ENCODE results near the gene HYAL4.
"Not testable (repeated sequence)": the region's sequence is repeated elsewhere in the genome, so short reads cannot be mapped to it uniquely, and the experiment has no call there.

HYAL4 gene

DNA sequence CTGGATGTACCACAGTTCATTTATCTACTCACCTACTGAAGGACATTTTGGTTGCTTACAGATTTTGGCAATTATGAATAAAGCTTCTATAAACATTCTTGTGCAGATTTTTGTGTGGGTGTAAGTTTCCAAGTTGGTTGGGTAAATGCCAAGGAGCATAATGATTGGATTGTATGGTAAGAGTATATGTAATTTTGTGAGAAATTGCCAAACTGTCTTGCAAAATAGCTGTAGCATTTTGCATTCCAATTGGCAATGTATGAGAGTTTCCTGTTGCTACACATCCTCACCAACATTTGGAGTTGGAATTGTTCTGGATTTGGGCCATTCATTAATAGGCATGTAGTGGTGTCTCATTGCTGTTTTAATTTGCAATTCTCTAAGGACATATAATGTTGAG, 33.9 kb upstream of the HYAL4 start:
- no peaks in the 10 kb centered on the region for H3K36me3 ChIP-seq (ENCODE audit: insufficient read depth, low read length)
- H3K27ac ChIP-seq: no peak overlapping the region
- no peak overlapping the region for H3K9ac ChIP-seq (ENCODE audit: insufficient read length)
- DNase-seq (ENCODE audit: low read depth, low spot score): no peak
- TF ChIP-seq EZH2 (IDR thresholded peaks at IDR 0.05) (no peak), FOXP2 (optimal IDR thresholded peaks at IDR 0.05; ENCODE audit: control extremely low read depth, extremely low read length, insufficient read depth) (no peak), POLR2AphosphoS5 (IDR thresholded peaks at IDR 0.05; ENCODE audit: borderline replicate concordance, low read depth, low read length) (no peak)
- H3K4me3 ChIP-seq: no peak overlapping the region
- H3K9me3 ChIP-seq (ENCODE audit: low read depth, low read length): no peaks in the 10 kb centered on the region; the same call in 1 of the 2 replicates

DNA sequence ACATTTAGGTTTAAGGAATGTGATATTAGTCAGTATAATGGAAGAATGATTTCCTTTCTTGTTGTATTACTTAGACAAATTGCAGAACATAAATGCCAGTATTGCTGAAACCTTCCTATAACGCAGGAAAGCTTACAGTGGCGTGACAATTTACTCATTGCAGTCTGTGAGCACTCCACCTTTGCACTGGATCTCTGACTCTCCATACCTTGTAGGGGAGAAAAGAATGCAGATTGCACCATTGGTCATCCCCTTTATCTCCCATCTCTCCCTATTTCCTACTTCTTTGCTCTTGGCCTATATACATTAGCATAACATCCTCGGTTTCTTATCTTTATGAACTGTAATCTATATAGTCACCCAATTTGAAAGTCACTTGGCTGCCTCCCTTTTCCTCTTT, 28.1 kb upstream of the HYAL4 start:
- Histone ChIP-seq H3K36me3 (ENCODE audit: insufficient read depth, low read length) (no peaks in the 10 kb centered on the region), H3K9me3 (ENCODE audit: low read depth, low read length) (no peaks in the 10 kb centered on the region; the same call in 1 of the 2 replicates), H3K4me3 (no peak overlapping the region), H3K9ac (ENCODE audit: insufficient read length) (no peak overlapping the region), H3K27ac (no peak overlapping the region)
- DNase-seq (ENCODE audit: low read depth, low spot score): no peak
- TF ChIP-seq EZH2 (IDR thresholded peaks at IDR 0.05): no peak
- no peak for TF ChIP-seq POLR2AphosphoS5 (IDR thresholded peaks at IDR 0.05; ENCODE audit: borderline replicate concordance, low read depth, low read length)
- TF ChIP-seq FOXP2 (optimal IDR thresholded peaks at IDR 0.05; ENCODE audit: control extremely low read depth, extremely low read length, insufficient read depth): no peak

DNA sequence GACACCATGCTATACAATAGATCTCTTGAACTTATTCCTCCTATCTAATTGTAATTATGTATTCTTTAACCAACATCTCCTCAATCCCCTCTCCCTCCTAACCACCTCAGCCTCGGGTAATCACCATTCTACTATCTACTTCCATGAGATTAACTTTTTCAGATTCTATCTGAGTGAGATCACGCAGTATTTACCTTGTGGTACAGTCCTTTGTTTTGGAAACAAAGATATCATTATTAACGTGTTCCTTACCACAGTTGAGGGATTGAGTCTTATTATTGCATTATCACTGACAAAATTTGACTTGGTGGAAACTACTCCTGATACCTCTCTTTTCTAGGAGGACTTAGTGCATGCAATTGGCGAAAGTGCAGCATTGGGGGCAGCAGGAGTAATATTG, 26.0 kb upstream of the HYAL4 start:
- H3K36me3 ChIP-seq (ENCODE audit: insufficient read depth, low read length): no peaks in the 10 kb centered on the region
- no peak overlapping the region for H3K27ac ChIP-seq
- no peak overlapping the region for H3K9ac ChIP-seq (ENCODE audit: insufficient read length)
- no peak overlapping the region for H3K4me3 ChIP-seq
- DNase-seq (ENCODE audit: low read depth, low spot score): no peak
- TF ChIP-seq EZH2 (IDR thresholded peaks at IDR 0.05) (no peak), POLR2AphosphoS5 (IDR thresholded peaks at IDR 0.05; ENCODE audit: borderline replicate concordance, low read depth, low read length) (no peak), FOXP2 (optimal IDR thresholded peaks at IDR 0.05; ENCODE audit: control extremely low read depth, extremely low read length, insufficient read depth) (no peak)
- H3K9me3 ChIP-seq (ENCODE audit: low read depth, low read length): no peaks in the 10 kb centered on the region; the same call in 1 of the 2 replicates

DNA sequence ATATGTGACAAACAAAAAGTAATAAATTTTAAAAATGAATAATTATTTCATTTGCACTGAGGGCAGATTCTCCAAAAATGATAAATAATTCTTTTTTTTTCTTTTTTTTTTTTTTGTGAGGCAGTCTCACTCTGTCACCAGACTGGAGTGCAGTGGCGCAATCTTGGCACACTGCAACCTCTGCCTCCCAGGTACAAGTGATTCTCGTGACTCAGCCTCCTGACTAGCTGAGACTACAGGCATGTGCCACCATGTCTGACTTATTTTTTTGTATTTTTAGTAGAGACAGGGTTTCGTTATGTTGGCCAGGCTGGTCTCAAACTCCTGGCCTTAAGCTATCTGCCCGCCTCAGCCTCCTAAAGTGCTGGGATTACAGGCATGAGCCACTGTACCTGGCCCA, 25.2 kb upstream of the HYAL4 start:
- not testable (repeated sequence) for H3K4me3 ChIP-seq; DNase-seq (ENCODE audit: low read depth, low spot score); H3K9ac ChIP-seq (ENCODE audit: insufficient read length); H3K36me3 ChIP-seq (ENCODE audit: insufficient read depth, low read length); H3K27ac ChIP-seq; H3K9me3 ChIP-seq (ENCODE audit: low read depth, low read length)

DNA sequence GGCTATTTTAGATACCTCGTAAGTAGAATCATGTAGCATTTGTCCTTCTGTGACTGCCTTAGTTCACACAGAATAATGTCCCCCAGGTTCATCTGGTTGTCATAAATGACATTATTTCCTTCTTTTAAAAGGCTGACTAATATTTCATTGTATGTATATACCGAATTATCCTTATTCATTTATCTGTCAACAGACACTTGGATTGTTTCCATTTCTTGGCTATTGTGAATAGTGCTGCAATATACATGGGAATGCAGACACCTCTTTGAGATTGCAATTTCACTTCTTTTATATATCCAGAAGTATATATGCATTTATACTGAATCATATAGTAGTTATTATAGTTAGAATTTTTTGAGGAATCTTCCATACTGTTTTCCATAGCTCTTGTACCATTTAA, 24.1 kb upstream of the HYAL4 start:
- Histone ChIP-seq H3K4me3 (no peak overlapping the region), H3K9me3 (ENCODE audit: low read depth, low read length) (no peaks in the 10 kb centered on the region; the same call in none of the 2 replicates), H3K27ac (no peak overlapping the region), H3K36me3 (ENCODE audit: insufficient read depth, low read length) (no peaks in the 10 kb centered on the region), H3K9ac (ENCODE audit: insufficient read length) (no peak overlapping the region)
- no peak for TF ChIP-seq POLR2AphosphoS5 (IDR thresholded peaks at IDR 0.05; ENCODE audit: borderline replicate concordance, low read depth, low read length)
- TF ChIP-seq FOXP2 (optimal IDR thresholded peaks at IDR 0.05; ENCODE audit: control extremely low read depth, extremely low read length, insufficient read depth): no peak
- no peak for TF ChIP-seq EZH2 (IDR thresholded peaks at IDR 0.05)
- no peak for DNase-seq (ENCODE audit: low read depth, low spot score)

DNA sequence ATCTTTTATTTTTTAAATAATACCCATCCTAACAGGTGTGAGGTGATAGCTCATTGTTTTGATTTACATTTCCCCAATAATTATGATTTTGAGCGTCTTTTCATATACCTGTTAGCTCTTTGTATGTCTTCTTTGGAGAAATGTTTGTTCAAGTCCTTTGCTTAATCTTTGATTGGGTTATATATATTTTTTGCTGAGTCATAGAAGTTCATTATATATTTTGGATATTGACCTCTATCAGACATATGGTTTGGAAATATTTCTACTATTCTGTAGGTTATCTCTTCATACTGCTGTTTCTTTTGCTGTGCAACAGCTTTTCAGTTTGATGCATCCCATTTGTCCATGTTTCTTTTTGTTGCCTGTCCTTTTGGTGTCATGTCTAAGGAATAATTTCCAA, 23.6 kb upstream of the HYAL4 start:
- Histone ChIP-seq H3K9me3 (ENCODE audit: low read depth, low read length) (no peaks in the 10 kb centered on the region; the same call in none of the 2 replicates), H3K36me3 (ENCODE audit: insufficient read depth, low read length) (no peaks in the 10 kb centered on the region), H3K27ac (no peak overlapping the region), H3K4me3 (no peak overlapping the region), H3K9ac (ENCODE audit: insufficient read length) (no peak overlapping the region)
- TF ChIP-seq POLR2AphosphoS5 (IDR thresholded peaks at IDR 0.05; ENCODE audit: borderline replicate concordance, low read depth, low read length) (no peak), EZH2 (IDR thresholded peaks at IDR 0.05) (no peak), FOXP2 (optimal IDR thresholded peaks at IDR 0.05; ENCODE audit: control extremely low read depth, extremely low read length, insufficient read depth) (no peak)
- no peak for DNase-seq (ENCODE audit: low read depth, low spot score)

DNA sequence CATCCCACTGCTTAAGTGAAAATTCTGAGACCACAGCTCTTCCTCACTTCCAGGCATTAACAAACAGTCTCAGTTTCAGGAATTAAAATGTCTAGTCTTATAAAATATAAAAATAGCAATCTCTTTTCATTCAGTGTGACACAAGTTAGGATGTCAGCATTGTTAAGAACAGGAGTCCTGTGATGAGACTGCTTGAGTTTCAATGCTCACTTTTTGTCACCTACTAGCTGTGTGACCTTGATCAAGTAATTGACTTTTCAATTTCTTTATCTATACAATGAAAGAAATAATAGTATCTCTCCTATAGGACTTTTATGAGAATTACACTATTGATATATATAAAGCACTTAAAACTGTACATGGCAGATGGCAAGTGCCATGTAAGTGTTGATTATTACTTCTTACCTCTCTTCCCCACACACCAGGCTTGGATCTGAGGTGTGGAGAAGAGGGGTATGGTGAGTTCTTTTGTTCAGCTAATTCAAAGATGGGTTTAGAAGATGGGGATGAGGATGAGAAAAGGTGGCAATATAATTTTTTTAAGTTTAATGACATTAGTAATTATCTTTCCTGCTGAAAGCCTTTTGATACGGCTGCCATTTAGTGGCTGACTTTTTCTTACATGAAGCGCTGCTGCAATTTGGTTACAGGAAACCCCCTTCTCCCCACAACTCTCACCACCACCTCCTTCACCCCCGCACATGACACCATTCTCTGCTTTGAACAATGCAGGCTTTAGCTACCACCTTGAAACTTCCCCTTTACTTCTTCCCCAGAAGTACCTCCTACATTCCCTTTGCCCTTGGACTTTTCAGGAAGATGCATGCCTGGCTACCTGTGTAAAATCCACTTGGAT, 20.8 kb upstream of the HYAL4 start:
- Histone ChIP-seq H3K27ac (no peak overlapping the region), H3K9ac (ENCODE audit: insufficient read length) (no peak overlapping the region)

DNA sequence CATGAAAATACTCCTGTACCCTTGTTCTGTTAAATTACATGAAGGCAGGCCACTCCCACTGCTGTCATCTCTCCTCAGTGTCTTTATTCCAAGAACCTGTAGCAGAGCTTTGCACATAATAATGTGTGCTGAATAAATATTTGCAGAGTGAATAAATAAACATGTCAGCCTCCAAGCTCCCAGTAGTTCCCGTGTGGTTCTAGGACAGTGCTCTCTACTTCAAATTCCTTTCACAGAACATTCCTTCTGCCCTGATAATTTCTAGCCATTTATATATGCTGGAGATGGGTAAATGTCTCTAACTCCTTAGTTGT, 20.3 kb upstream of the HYAL4 start:
- H3K36me3 ChIP-seq (ENCODE audit: insufficient read depth, low read length): no peaks in the 10 kb centered on the region
- TF ChIP-seq EZH2 (IDR thresholded peaks at IDR 0.05) (no peak), FOXP2 (optimal IDR thresholded peaks at IDR 0.05; ENCODE audit: control extremely low read depth, extremely low read length, insufficient read depth) (no peak), POLR2AphosphoS5 (IDR thresholded peaks at IDR 0.05; ENCODE audit: borderline replicate concordance, low read depth, low read length) (no peak)
- no peak overlapping the region for H3K4me3 ChIP-seq
- DNase-seq (ENCODE audit: low read depth, low spot score): no peak
- H3K27ac ChIP-seq: no peak overlapping the region
- H3K9ac ChIP-seq (ENCODE audit: insufficient read length): no peak overlapping the region
- no peaks in the 10 kb centered on the region; the same call in none of the 2 replicates for H3K9me3 ChIP-seq (ENCODE audit: low read depth, low read length)

More for the DNA sequence above, 20.8 kb upstream of the HYAL4 start:
- TF ChIP-seq POLR2AphosphoS5 (IDR thresholded peaks at IDR 0.05; ENCODE audit: borderline replicate concordance, low read depth, low read length) (no peak), EZH2 (IDR thresholded peaks at IDR 0.05) (no peak), FOXP2 (optimal IDR thresholded peaks at IDR 0.05; ENCODE audit: control extremely low read depth, extremely low read length, insufficient read depth) (no peak)
- DNase-seq (ENCODE audit: low read depth, low spot score): no peak
- Histone ChIP-seq H3K4me3 (no peak overlapping the region), H3K9me3 (ENCODE audit: low read depth, low read length) (no peaks in the 10 kb centered on the region; the same call in none of the 2 replicates), H3K36me3 (ENCODE audit: insufficient read depth, low read length) (no peaks in the 10 kb centered on the region)

DNA sequence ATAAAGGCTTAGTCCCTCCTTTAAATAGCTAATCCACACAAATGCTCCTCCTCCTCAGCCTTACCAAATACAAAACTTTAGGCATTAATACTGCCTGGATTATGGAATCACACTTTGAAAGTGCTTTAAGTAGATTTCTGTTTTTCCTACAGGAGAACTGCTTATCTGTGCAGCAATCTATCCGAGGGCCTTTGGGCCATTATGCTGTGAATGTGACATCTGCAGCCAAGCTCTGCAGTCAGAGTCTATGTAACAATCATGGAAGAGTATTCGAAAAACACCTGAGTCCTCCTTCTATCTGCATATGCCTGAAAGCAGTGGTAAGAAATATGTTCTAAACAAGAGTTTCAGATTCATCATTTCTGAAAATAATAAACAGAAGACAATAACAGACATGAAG, 16.2 kb upstream of the HYAL4 start:
- no peak for TF ChIP-seq POLR2AphosphoS5 (IDR thresholded peaks at IDR 0.05; ENCODE audit: borderline replicate concordance, low read depth, low read length)
- no peak for TF ChIP-seq EZH2 (IDR thresholded peaks at IDR 0.05)
- no peak for TF ChIP-seq FOXP2 (optimal IDR thresholded peaks at IDR 0.05; ENCODE audit: control extremely low read depth, extremely low read length, insufficient read depth)
- H3K9ac ChIP-seq (ENCODE audit: insufficient read length): no peak overlapping the region
- no peak overlapping the region for H3K27ac ChIP-seq
- H3K9me3 ChIP-seq (ENCODE audit: low read depth, low read length): no peaks in the 10 kb centered on the region; the same call in 1 of the 2 replicates
- no peak for DNase-seq (ENCODE audit: low read depth, low spot score)
- H3K36me3 ChIP-seq (ENCODE audit: insufficient read depth, low read length): no peaks in the 10 kb centered on the region
- no peak overlapping the region for H3K4me3 ChIP-seq

All from SK-N-MC (cell line).